ENCODE data around the gene CHAT. TPM values are rescaled to one million over a fixed set of nuclear protein-coding genes. Genes with fewer than 3 reads are reported as not detected.

CHAT gene
- total RNA-seq, 1 experiment from 2014 or later, result not detected

DNA sequence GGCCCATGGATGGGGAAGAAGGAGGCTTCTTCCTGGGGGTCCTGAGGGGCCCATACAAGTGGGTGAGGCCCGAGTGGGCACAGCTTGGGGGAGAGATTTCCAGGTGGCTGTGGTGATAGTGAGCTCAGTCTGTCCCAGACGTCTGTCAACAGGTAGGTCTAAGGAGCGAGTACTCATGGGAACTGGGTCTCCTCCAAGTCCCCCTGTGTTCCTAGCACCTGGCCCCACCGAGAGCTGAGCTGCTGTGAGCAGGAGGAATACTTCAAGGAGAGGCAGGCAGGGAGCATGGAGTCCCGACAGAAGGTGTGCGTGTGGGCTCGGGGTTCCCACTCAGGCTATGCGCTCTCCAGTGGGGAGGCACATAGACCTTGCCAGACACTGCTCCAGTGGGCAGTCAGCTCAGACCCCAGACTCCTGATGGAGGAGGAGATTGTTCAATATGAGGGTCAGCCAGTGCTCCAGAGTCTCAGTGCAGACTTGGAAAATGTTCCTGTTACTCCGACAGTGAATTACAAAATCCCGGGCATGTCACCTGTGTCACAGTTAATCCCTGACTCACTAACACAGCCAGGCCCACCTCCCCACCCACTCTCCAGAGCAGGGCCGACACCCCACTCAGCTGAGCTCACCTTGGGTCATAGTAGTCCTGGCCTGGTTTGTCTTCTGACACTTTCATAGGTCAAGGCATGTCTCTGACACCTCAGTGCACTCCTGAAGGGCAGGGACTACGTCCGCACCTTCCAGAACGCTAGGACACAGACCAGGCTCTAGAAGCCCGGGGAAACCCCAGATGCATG, 37.4 kb downstream of the CHAT start:
- H3K9me2 ChIP-seq (ENCODE audit: insufficient read depth), result no peaks in the 10 kb centered on the region
- H3K4me3 ChIP-seq, result no peak overlapping the region
- H4K20me1 ChIP-seq (ENCODE audit: insufficient read depth), result no peaks in the 10 kb centered on the region
- peaks cover 34% of the 10 kb centered on the region; the same call in 1 of the 2 replicates for H3K27me3 ChIP-seq (ENCODE audit: insufficient read depth, low read depth)
- H3K9me3 ChIP-seq (ENCODE audit: insufficient read depth, low read depth), result no peaks in the 10 kb centered on the region
- H2AFZ ChIP-seq, result no peak overlapping the region
- POLR2A ChIA-PET (ENCODE audit: unreplicated experiment), result no interaction called here
- intact Hi-C loops (cut with micrococcal nuclease; ENCODE audit: unreplicated experiment), result no loop called here
- no TSS peak for BruUV-seq (replicated peaks)
- TF ChIP-seq, protein P1, sequence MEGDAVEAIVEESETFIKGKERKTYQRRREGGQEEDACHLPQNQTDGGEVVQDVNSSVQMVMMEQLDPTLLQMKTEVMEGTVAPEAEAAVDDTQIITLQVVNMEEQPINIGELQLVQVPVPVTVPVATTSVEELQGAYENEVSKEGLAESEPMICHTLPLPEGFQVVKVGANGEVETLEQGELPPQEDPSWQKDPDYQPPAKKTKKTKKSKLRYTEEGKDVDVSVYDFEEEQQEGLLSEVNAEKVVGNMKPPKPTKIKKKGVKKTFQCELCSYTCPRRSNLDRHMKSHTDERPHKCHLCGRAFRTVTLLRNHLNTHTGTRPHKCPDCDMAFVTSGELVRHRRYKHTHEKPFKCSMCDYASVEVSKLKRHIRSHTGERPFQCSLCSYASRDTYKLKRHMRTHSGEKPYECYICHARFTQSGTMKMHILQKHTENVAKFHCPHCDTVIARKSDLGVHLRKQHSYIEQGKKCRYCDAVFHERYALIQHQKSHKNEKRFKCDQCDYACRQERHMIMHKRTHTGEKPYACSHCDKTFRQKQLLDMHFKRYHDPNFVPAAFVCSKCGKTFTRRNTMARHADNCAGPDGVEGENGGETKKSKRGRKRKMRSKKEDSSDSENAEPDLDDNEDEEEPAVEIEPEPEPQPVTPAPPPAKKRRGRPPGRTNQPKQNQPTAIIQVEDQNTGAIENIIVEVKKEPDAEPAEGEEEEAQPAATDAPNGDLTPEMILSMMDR (conservative IDR thresholded peaks at IDR 0.05), result no peak
- TF ChIP-seq EZH2 (IDR thresholded peaks at IDR 0.05; ENCODE audit: low read depth), result no peak
- CTCF ChIA-PET, result no interaction called here
- peak in 1 of 2 experiments; percentile 30 for DNase-seq
- H3K4me1 ChIP-seq (replicated peaks; ENCODE audit: insufficient read depth), result no peaks in the 10 kb centered on the region
- no peak overlapping the region for H3K27ac ChIP-seq
- no peak overlapping the region for H3K4me2 ChIP-seq
- no peaks in the 10 kb centered on the region for H3F3A ChIP-seq (ENCODE audit: insufficient read depth, low read depth)
- no peaks in the 10 kb centered on the region for H3K36me3 ChIP-seq (ENCODE audit: low read depth)
- H3K79me2 ChIP-seq (ENCODE audit: low read depth), result no peaks in the 10 kb centered on the region

DNA sequence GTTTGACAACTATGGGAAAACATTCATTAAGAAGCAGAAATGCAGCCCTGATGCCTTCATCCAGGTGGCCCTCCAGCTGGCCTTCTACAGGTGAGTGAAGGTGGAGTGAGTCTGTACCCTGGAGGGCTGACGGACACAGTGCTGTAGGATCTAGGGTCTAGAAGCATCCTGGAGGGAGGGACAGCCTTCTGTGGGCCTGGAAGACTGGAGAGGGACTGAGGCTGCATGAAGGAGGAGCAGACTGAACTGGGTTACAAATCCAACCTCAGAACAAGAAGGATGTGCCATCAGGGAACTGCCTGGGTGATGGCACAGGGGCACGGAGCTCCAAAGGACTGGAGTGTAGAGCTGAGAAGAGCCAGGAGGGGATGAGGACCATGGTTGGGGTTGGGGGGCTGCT, 38.1 kb downstream of the CHAT start:
- H3K4me3 ChIP-seq, result no peak overlapping the region
- H3K27me3 ChIP-seq (ENCODE audit: insufficient read depth, low read depth), result peaks cover 35% of the 10 kb centered on the region; the same call in 1 of the 2 replicates
- H3K79me2 ChIP-seq (ENCODE audit: low read depth), result no peaks in the 10 kb centered on the region
- no peaks in the 10 kb centered on the region for H3K36me3 ChIP-seq (ENCODE audit: low read depth)
- H2AFZ ChIP-seq, result no peak overlapping the region
- intact Hi-C loops (cut with micrococcal nuclease; ENCODE audit: unreplicated experiment), result no loop called here
- no peak overlapping the region for H3K4me2 ChIP-seq
- H3K4me1 ChIP-seq (replicated peaks; ENCODE audit: insufficient read depth), result no peaks in the 10 kb centered on the region
- no peaks in the 10 kb centered on the region for H3K9me2 ChIP-seq (ENCODE audit: insufficient read depth)
- POLR2A ChIA-PET (ENCODE audit: unreplicated experiment), result no interaction called here
- no peak for TF ChIP-seq EZH2 (IDR thresholded peaks at IDR 0.05; ENCODE audit: low read depth)
- TF ChIP-seq, protein P1 (conservative IDR thresholded peaks at IDR 0.05), result no peak
- no peak overlapping the region for H3K27ac ChIP-seq
- BruUV-seq (replicated peaks), result no TSS peak
- CTCF ChIA-PET, result no interaction called here
- no peaks in the 10 kb centered on the region for H3K9me3 ChIP-seq (ENCODE audit: insufficient read depth, low read depth)
- H4K20me1 ChIP-seq (ENCODE audit: insufficient read depth), result no peaks in the 10 kb centered on the region
- no peaks in the 10 kb centered on the region for H3F3A ChIP-seq (ENCODE audit: insufficient read depth, low read depth)
- no peak for DNase-seq

DNA sequence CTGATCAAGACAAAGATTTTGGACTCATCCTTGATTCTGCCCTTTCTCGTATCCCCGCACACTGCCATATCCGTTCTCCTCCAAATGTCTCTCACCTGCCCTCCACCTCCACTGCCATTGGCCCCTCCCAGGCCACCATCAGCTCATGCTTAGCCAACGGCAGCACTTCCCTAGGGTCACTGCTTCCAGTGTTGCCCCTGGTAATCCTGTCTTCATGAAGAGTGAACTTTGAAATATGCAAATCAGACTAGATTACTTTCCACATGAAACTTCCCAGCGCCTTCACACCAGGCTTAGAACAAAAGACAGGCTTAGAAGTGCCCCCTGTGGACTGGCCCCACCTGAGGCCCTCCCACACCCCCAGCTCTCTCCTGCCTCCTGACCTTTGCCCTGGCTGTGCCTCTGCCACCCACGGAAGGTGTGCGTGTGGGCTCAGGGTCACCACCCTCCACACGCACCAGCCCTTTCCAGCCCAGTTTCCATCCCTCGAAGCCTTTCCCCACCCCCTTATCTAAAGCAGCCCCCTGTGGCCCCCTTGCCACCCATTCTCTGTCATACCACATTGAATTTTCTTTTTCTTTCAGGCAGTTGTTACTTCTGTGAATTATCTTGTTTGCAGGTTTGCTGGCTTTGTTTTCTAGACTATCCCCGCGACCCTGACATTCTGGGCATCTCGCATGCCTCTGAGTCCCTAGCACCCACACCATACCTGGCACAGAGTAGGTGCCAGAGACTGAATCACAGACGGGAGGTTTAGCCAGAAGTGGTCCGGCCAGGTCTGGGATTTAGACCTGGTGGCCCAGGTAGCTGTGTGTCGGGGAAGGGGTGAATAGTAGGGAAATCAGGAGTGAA, 38.8 kb downstream of the CHAT start:
- H4K20me1 ChIP-seq (ENCODE audit: insufficient read depth), result no peaks in the 10 kb centered on the region
- no peaks in the 10 kb centered on the region for H3K79me2 ChIP-seq (ENCODE audit: low read depth)
- no peaks in the 10 kb centered on the region for H3K9me3 ChIP-seq (ENCODE audit: insufficient read depth, low read depth)
- no peak overlapping the region for H3K27ac ChIP-seq
- H3K9me2 ChIP-seq (ENCODE audit: insufficient read depth), result no peaks in the 10 kb centered on the region
- no peak overlapping the region for H2AFZ ChIP-seq
- no peaks in the 10 kb centered on the region for H3K4me1 ChIP-seq (replicated peaks; ENCODE audit: insufficient read depth)
- TF ChIP-seq, protein P1 (conservative IDR thresholded peaks at IDR 0.05), result no peak
- no peak for TF ChIP-seq EZH2 (IDR thresholded peaks at IDR 0.05; ENCODE audit: low read depth)
- H3K27me3 ChIP-seq (ENCODE audit: insufficient read depth, low read depth), result peaks cover 42% of the 10 kb centered on the region; the same call in 1 of the 2 replicates
- no peaks in the 10 kb centered on the region for H3F3A ChIP-seq (ENCODE audit: insufficient read depth, low read depth)
- no peaks in the 10 kb centered on the region for H3K36me3 ChIP-seq (ENCODE audit: low read depth)
- peak in 1 of 2 experiments; percentile 22 for DNase-seq
- no peak overlapping the region for H3K4me2 ChIP-seq
- ChIA-PET POLR2A (ENCODE audit: unreplicated experiment) (no interaction called here), CTCF (no interaction called here)
- BruUV-seq (replicated peaks), result no TSS peak
- intact Hi-C loops (cut with micrococcal nuclease; ENCODE audit: unreplicated experiment), result no loop called here
- no peak overlapping the region for H3K4me3 ChIP-seq
